ENCODE data around the gene MS4A15. TPM values are rescaled to one million over a fixed set of nuclear protein-coding genes. Genes with fewer than 3 reads are reported as not detected.

MS4A15 gene
- total and polyA plus RNA-seq, 10 donors, result not detected

DNA sequence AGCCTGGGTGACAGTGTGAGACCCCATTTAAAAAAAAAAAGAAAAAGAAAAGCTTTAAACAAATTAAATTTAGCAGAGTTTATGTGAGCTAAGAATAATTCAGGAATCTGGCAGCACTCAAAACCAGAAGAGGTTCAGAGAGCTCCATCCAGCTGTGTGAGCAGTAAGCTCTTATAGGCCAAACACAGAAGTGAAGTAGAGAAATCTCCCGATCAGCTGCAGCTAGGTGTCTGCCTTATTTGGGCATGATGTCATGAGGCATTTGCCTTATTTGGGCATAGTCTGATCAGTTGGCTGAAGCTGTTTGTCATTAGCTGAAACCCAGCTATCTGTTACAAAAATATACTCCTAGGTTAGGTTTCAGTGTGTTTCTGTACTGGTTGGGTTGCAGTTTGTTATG is 8.2 kb downstream of the MS4A15 start:
- WGBS, 5 donors, result 33 to 55% (median 41%) methylated on average over 1 of the region's 1 CpG
- H3K36me3 ChIP-seq, result no peaks in the 10 kb centered on the region
- H3K9me3 ChIP-seq, result no peaks in the 10 kb centered on the region
- H3K27me3 ChIP-seq (replicated peaks in 1 of 7), result peaks cover 0 to 53% (median 15%) of the 10 kb centered on the region in 7 donors
- peaks cover 0 to 27% (median 2%) of the 10 kb centered on the region in 6 donors for H3K4me1 ChIP-seq
- no peak overlapping the region for H3K27ac ChIP-seq
- TF ChIP-seq POLR2A (IDR thresholded peaks at IDR 0.05) (no peak), POLR2AphosphoS5 (IDR thresholded peaks at IDR 0.05) (no peak)
- TF ChIP-seq, protein P1, sequence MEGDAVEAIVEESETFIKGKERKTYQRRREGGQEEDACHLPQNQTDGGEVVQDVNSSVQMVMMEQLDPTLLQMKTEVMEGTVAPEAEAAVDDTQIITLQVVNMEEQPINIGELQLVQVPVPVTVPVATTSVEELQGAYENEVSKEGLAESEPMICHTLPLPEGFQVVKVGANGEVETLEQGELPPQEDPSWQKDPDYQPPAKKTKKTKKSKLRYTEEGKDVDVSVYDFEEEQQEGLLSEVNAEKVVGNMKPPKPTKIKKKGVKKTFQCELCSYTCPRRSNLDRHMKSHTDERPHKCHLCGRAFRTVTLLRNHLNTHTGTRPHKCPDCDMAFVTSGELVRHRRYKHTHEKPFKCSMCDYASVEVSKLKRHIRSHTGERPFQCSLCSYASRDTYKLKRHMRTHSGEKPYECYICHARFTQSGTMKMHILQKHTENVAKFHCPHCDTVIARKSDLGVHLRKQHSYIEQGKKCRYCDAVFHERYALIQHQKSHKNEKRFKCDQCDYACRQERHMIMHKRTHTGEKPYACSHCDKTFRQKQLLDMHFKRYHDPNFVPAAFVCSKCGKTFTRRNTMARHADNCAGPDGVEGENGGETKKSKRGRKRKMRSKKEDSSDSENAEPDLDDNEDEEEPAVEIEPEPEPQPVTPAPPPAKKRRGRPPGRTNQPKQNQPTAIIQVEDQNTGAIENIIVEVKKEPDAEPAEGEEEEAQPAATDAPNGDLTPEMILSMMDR (IDR thresholded peaks at IDR 0.05 in 8 of 11, conservative IDR thresholded peaks at IDR 0.05 in 3 of 11), result no peak
- DNase-seq, result no peak
- intact Hi-C loops (cut with DNase I; ENCODE audit: low total_unique reads), result no loop called here
- H3K4me3 ChIP-seq, result no peak overlapping the region

DNA sequence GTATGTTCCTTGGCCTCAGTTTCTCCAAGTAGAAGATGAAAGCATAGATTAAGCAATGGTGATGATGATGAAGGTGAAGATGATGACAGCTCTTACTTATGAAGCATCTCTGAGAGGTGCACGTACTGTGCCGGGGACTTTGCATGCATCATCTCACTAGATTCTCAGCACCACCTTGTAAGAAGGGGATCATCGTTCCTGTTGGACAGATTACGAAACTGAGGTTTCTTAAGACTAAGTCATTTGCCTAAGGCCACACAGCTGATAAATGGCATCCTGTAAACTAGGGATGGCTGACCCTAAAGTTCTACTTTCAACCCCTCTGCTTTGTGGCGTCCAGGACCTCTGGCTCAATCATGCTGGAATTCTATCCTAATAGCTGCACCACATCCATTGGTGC is 8.7 kb downstream of the MS4A15 start:
- WGBS, 5 donors, result 66 to 84% (median 75%) methylated on average over 5 of the region's 5 CpGs
- peak; percentile 17 for DNase-seq

DNA sequence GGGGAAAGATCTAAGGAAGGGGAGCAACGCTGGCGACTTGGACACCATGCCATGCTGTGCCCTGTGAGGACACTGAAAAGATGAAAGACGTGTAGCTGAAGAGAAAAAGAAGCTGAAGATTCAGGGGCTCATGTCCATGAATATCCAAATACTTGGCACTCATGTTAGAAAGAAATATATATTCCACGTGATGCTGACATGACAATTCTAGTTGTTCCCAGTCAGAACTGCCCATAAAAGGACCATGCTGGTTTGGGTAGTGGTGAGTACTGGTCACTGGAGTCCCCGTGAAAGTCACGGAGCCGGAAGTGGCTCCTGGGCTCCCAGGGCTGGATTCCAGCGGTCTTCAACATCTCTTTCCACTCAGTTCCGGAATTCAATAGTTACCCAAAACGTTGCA is 9.9 kb downstream of the MS4A15 start:
- Histone ChIP-seq H3K9me3 (no peaks in the 10 kb centered on the region), H3K27me3 (replicated peaks in 1 of 7) (peaks cover 0 to 59% (median 15%) of the 10 kb centered on the region in 7 donors), H3K4me1 (peaks cover 0 to 21% (median 2%) of the 10 kb centered on the region in 6 donors), H3K36me3 (no peaks in the 10 kb centered on the region), H3K27ac (no peak overlapping the region), H3K4me3 (no peak overlapping the region)
- intact Hi-C loops (cut with DNase I; ENCODE audit: low total_unique reads), result no loop called here
- TF ChIP-seq POLR2A (IDR thresholded peaks at IDR 0.05), result no peak
- TF ChIP-seq POLR2AphosphoS5 (IDR thresholded peaks at IDR 0.05), result no peak
- TF ChIP-seq, protein P1 (IDR thresholded peaks at IDR 0.05 in 8 of 11, conservative IDR thresholded peaks at IDR 0.05 in 3 of 11), result no peak
- DNase-seq, result peak; percentile 14
- 83 to 91% (median 86%) methylated on average over 10 of the region's 10 CpGs for WGBS, 5 donors

More for the DNA sequence above, 8.7 kb downstream of the MS4A15 start:
- no peaks in the 10 kb centered on the region for H3K36me3 ChIP-seq
- intact Hi-C loops (cut with DNase I; ENCODE audit: low total_unique reads), result no loop called here
- H3K27me3 ChIP-seq (replicated peaks in 1 of 7), result peaks cover 0 to 52% (median 15%) of the 10 kb centered on the region in 7 donors
- no peak overlapping the region for H3K4me3 ChIP-seq
- no peaks in the 10 kb centered on the region for H3K9me3 ChIP-seq
- peaks cover 0 to 25% (median 2%) of the 10 kb centered on the region in 6 donors for H3K4me1 ChIP-seq
- TF ChIP-seq, protein P1 (IDR thresholded peaks at IDR 0.05 in 8 of 11, conservative IDR thresholded peaks at IDR 0.05 in 3 of 11), result no peak
- TF ChIP-seq POLR2A (IDR thresholded peaks at IDR 0.05) (no peak), POLR2AphosphoS5 (IDR thresholded peaks at IDR 0.05) (no peak)
- no peak overlapping the region for H3K27ac ChIP-seq

- WGBS, 5 donors, result 36 to 48% (median 39%) methylated on average over 13 to 26 of the region's 26 CpGs
- intact Hi-C loops (cut with DNase I; ENCODE audit: low total_unique reads), result no loop called here
- Histone ChIP-seq H3K27me3 (replicated peaks in 1 of 7) (peaks cover 0 to 66% (median 15%) of the 10 kb centered on the region in 7 donors), H3K4me3 (no peak overlapping the region), H3K36me3 (no peaks in the 10 kb centered on the region), H3K27ac (no peak overlapping the region), H3K9me3 (no peaks in the 10 kb centered on the region), H3K4me1 (peaks cover 0 to 13% (median 0%) of the 10 kb centered on the region in 6 donors)
- DNase-seq, result peak; percentile 70
- TF ChIP-seq, protein P1 (IDR thresholded peaks at IDR 0.05 in 8 of 11, conservative IDR thresholded peaks at IDR 0.05 in 3 of 11), result peak in 4 of 11 experiments; percentile 23 to 43 (median 33)
- TF ChIP-seq POLR2A (IDR thresholded peaks at IDR 0.05), result no peak
These were observed 10.7 kb downstream of the MS4A15 start for GRCh38 chr11:60767388-60767811.
